Measurements from ENCODE around the gene NPHS1.
"Not testable (repeated sequence)": the region's sequence is repeated elsewhere in the genome, so short reads cannot be mapped to it uniquely, and the experiment has no call there.

NPHS1 gene

GRCh38 chr19:35874392-35874930 lies 22.2 kb upstream of the NPHS1 start:
- no peak for DNase-seq (ENCODE audit: low read depth, low spot score)

GRCh38 chr19:35872180-35872579 lies 19.9 kb upstream of the NPHS1 start:
- DNase-seq (ENCODE audit: low read depth, low spot score), result no peak

- no peak for DNase-seq (ENCODE audit: low read depth, low spot score)
These were observed 19.3 kb upstream of the NPHS1 start for GRCh38 chr19:35871611-35872010.

GRCh38 chr19:35870798-35871197 lies 18.5 kb upstream of the NPHS1 start:
- no peak for DNase-seq (ENCODE audit: low read depth, low spot score)

- DNase-seq (ENCODE audit: low read depth, low spot score), result not testable (repeated sequence)
These were observed 17.9 kb upstream of the NPHS1 start for GRCh38 chr19:35870124-35870736.

- no peak for DNase-seq (ENCODE audit: low read depth, low spot score)
These were observed 17.2 kb upstream of the NPHS1 start for GRCh38 chr19:35869327-35870123.

GRCh38 chr19:35868823-35869326 lies 16.6 kb upstream of the NPHS1 start:
- DNase-seq (ENCODE audit: low read depth, low spot score), result no peak

- DNase-seq (ENCODE audit: low read depth, low spot score), result no peak
These were observed 16.0 kb upstream of the NPHS1 start, which contains the start of gene APLP1 for GRCh38 chr19:35868172-35868822. Gene APLP1 (plus strand): TSS chr19:35868574. CDS start chr19:35868637, 63 bp downstream.

GRCh38 chr19:35863018-35863417 lies 10.7 kb upstream of the NPHS1 start:
- DNase-seq (ENCODE audit: low read depth, low spot score), result no peak

GRCh38 chr19:35862528-35862927 lies 10.2 kb upstream of the NPHS1 start:
- no peak for DNase-seq (ENCODE audit: low read depth, low spot score)

- DNase-seq (ENCODE audit: low read depth, low spot score), result no peak
These were observed 9.4 kb upstream of the NPHS1 start for GRCh38 chr19:35861640-35862160.

GRCh38 chr19:35860818-35861639 lies 8.7 kb upstream of the NPHS1 start:
- DNase-seq (ENCODE audit: low read depth, low spot score), result no peak

GRCh38 chr19:35860436-35860817 lies 8.1 kb upstream of the NPHS1 start:
- no peak for DNase-seq (ENCODE audit: low read depth, low spot score)

GRCh38 chr19:35859414-35859813 lies 7.1 kb upstream of the NPHS1 start:
- DNase-seq (ENCODE audit: low read depth, low spot score), result no peak

- DNase-seq (ENCODE audit: low read depth, low spot score), result no peak
These were observed 6.0 kb upstream of the NPHS1 start for GRCh38 chr19:35858311-35858710.

GRCh38 chr19:35856546-35857149 lies 4.3 kb upstream of the NPHS1 start, which contains the start of gene KIRREL2:
Gene KIRREL2 (plus strand): TSS chr19:35856911. CDS start chr19:35857120, 209 bp downstream.
- DNase-seq (ENCODE audit: low read depth, low spot score), result no peak

- no peak for DNase-seq (ENCODE audit: low read depth, low spot score)
These were observed 893 bp upstream of the NPHS1 start for GRCh38 chr19:35853038-35853756.

GRCh38 chr19:35851213-35852028 lies 883 bp downstream of the NPHS1 start:
- DNase-seq (ENCODE audit: low read depth, low spot score), result no peak

GRCh38 chr19:35848919-35849505 lies 3.3 kb downstream of the NPHS1 start:
- DNase-seq (ENCODE audit: low read depth, low spot score), result no peak
